Panc1 (cell line): ENCODE measurements around the gene NOX5. TPM values are rescaled to one million over a fixed set of nuclear protein-coding genes. Genes with fewer than 3 reads are reported as not detected.

Experiments used
- ATAC-seq: fragments of 200-7000 bp; cut with Tn5 transposase; 2 replicates; pipeline ENCODE4 v1.9.1; 2020; ENCODE audit warnings: mild to moderate bottlenecking, moderate library complexity
- BruUV-seq: library from RNA; stranded (reverse); fragments of 400-500 nt; replicated peaks from 2 replicates; lab custom pipeline; 2021; lab: Mats Ljungman, UMichigan
- CTCF ChIA-PET: fragments of 300-600 bp; sonication (Branson Sonifier 250); formaldehyde crosslinking; loops from one replicate; lab custom pipeline; 2022; ENCODE audit warnings: antibody characterized with exemption; lab: Charles Lee
- POLR2A ChIA-PET: fragments of 300-600 bp; sonication (Branson Sonifier 250); formaldehyde crosslinking; loops from one replicate; lab custom pipeline; 2022; ENCODE audit warnings: antibody characterized with exemption; lab: Charles Lee
- DNase-seq: peaks from one replicate; pipeline ENCODE4 v3.0.0-alpha.2; 2010; ENCODE audit warnings: low read depth, low spot score
- H3K27ac ChIP-seq: 2 replicates; pipeline ENCODE4 v1.5.1; 2011; ENCODE audit warnings: mild to moderate bottlenecking, low read length, inconsistent platforms
- H3K27me3 ChIP-seq: fragments of 200-500 bp; sonication (Bioruptor generic); 2 replicates; pipeline ENCODE4 v1.6.0; 2014; ENCODE audit warnings: low read length, inconsistent platforms; ENCODE audit not compliant: control insufficient read depth, insufficient read depth
- H3K36me3 ChIP-seq: fragments of 200-500 bp; sonication (Bioruptor generic); 2 replicates; pipeline ENCODE4 v1.5.1; 2014; ENCODE audit warnings: inconsistent platforms, mild to moderate bottlenecking, low read length, moderate library complexity; ENCODE audit not compliant: control insufficient read depth, insufficient read depth
- H3K4me1 ChIP-seq: 2 replicates; pipeline ENCODE4 v1.5.1; 2011; ENCODE audit warnings: inconsistent platforms, mild to moderate bottlenecking, low read length, moderate library complexity; ENCODE audit not compliant: control insufficient read depth, insufficient read depth
- H3K4me3 ChIP-seq, 2 experiments: 2 replicates each; pipeline ENCODE4 v1.5.1; 2011 to 2012; ENCODE audit warnings: low read depth in 2 of 2, low read length in 2 of 2, mild to moderate bottlenecking in 2 of 2, inconsistent platforms in 1 of 2, moderate library complexity in 1 of 2
- H3K9me3 ChIP-seq: fragments of 200-500 bp; sonication (Bioruptor generic); 2 replicates; pipeline ENCODE4 v1.5.1; 2014; ENCODE audit warnings: low read depth, mild to moderate bottlenecking, inconsistent platforms, low read length, moderate library complexity; ENCODE audit not compliant: control insufficient read depth, insufficient read depth
- CTCF ChIP-seq: fragments of 450-650 bp; IDR thresholded peaks from 2 replicates; pipeline ENCODE4 v1.5.1; 2017; ENCODE audit warnings: mild to moderate bottlenecking
- POLR2AphosphoS5 ChIP-seq: IDR thresholded peaks from 2 replicates; pipeline ENCODE4 v1.6.1; 2012; ENCODE audit warnings: mild to moderate bottlenecking, low read depth, low read length, moderate library complexity
- SIN3A ChIP-seq: IDR thresholded peaks from 2 replicates; pipeline ENCODE4 v1.6.1; 2012; ENCODE audit warnings: low read depth, mild to moderate bottlenecking, low read length, moderate library complexity, borderline replicate concordance; ENCODE audit not compliant: insufficient read depth
- TCF7L2 ChIP-seq: IDR thresholded peaks from 2 replicates; pipeline ENCODE4 v1.6.1; 2011; ENCODE audit warnings: mild to moderate bottlenecking, low read depth, low read length, inconsistent platforms
- in situ Hi-C: cut with HindIII; loops from 2 replicates; pipeline ENCODE4 v1.10.0; 2016; ENCODE audit warnings: low sequenced_read_pairs, low pct_unique_long_range_greater_than_20kb
- intact Hi-C: fragments of 100-400 bp; cut with micrococcal nuclease; formaldehyde crosslinking; loops from one replicate; pipeline ENCODE4 v1.10.0; 2022; ENCODE audit not compliant: unreplicated experiment
- total RNA-seq: library from RNA; stranded (reverse); gene quantifications from one replicate; pipeline ENCODE4 v1.2.1, GENCODE V29; 2021; ENCODE audit not compliant: unreplicated experiment
- TF ChIP-seq, protein P1 (sequence below), 2 experiments: IDR thresholded peaks; 2 replicates each; pipeline ENCODE4 v1.6.1; 2011 to 2012; ENCODE audit warnings: low read depth in 2 of 2, control low read depth in 1 of 2, low read length in 1 of 2, mild to moderate bottlenecking in 1 of 2, moderate library complexity in 1 of 2; ENCODE audit not compliant: insufficient read depth in 1 of 2

The NOX5 gene
- total RNA-seq, 1 experiment from 2014 or later, result 0.26 TPM

DNA sequence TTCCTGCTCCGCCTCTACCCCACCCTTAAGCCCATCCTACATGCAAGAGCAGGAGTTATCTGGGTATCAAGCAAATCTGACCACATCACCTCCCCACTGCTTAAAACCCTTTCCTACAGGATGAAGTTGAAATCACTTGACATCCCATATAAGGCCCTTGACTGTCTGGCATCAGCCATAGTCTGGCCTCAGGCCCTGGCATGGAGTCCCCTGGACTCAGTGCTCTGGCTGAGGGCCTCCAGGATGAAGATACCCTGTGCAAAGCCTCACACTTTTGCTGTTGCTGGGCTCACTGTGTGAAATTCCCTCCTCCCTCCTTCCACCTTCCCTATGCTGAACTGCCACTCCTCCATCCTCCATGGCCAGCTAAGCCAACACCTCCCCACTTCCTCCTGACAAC lies 80.8 kb downstream of the NOX5 start:
- peaks cover 7% of the 10 kb centered on the region; the same call in 1 of the 2 replicates for H3K27me3 ChIP-seq
- BruUV-seq, result no TSS peak
- no peak overlapping the region for H3K27ac ChIP-seq
- 0 out of 2 replicates have a peak, but pooled peaks cover 3% of the 10 kb centered on the region for H3K4me1 ChIP-seq
- in situ Hi-C loops (no loop called here), intact Hi-C loops (no loop called here)
- CTCF ChIA-PET, result no interaction called here
- no peaks in the 10 kb centered on the region for H3K9me3 ChIP-seq
- no peak for ATAC-seq
- TF ChIP-seq, protein P1, sequence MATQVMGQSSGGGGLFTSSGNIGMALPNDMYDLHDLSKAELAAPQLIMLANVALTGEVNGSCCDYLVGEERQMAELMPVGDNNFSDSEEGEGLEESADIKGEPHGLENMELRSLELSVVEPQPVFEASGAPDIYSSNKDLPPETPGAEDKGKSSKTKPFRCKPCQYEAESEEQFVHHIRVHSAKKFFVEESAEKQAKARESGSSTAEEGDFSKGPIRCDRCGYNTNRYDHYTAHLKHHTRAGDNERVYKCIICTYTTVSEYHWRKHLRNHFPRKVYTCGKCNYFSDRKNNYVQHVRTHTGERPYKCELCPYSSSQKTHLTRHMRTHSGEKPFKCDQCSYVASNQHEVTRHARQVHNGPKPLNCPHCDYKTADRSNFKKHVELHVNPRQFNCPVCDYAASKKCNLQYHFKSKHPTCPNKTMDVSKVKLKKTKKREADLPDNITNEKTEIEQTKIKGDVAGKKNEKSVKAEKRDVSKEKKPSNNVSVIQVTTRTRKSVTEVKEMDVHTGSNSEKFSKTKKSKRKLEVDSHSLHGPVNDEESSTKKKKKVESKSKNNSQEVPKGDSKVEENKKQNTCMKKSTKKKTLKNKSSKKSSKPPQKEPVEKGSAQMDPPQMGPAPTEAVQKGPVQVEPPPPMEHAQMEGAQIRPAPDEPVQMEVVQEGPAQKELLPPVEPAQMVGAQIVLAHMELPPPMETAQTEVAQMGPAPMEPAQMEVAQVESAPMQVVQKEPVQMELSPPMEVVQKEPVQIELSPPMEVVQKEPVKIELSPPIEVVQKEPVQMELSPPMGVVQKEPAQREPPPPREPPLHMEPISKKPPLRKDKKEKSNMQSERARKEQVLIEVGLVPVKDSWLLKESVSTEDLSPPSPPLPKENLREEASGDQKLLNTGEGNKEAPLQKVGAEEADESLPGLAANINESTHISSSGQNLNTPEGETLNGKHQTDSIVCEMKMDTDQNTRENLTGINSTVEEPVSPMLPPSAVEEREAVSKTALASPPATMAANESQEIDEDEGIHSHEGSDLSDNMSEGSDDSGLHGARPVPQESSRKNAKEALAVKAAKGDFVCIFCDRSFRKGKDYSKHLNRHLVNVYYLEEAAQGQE (IDR thresholded peaks at IDR 0.05; ENCODE audit: insufficient read depth in 1 of 2, low read depth in 2 of 2, low read length in 1 of 2), result no peak
- TF ChIP-seq CTCF (no peak), SIN3A (no peak), TCF7L2 (no peak), POLR2AphosphoS5 (no peak)
- no peak for DNase-seq
- H3K36me3 ChIP-seq, result no peaks in the 10 kb centered on the region
- no peak overlapping the region for H3K4me3 ChIP-seq
- POLR2A ChIA-PET, result no interaction called here

DNA sequence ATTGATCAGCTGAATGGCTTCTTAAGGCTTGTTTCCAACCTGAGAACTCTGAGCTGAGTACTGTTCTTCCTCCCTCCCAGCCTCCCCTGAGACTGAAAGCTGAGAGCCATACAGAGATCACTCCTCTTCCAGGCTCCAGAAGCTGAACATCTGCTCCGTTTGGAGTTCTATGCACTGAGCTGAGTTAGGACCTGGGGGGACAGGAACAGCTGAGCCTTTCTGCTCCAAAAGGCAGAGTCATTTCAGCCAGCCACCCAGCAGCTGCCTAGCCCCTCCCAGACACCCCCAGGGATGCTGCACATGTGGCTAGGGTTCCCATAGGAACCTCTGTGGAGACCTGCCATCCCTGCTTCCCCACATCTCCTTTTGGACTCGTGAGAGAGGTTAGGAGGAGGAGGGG lies 81.7 kb downstream of the NOX5 start:
- no TSS peak for BruUV-seq
- DNase-seq (no peak), ATAC-seq (no peak)
- POLR2A ChIA-PET, result no interaction called here
- Histone ChIP-seq H3K27ac (no peak overlapping the region), H3K27me3 (peaks cover 7% of the 10 kb centered on the region; the same call in 1 of the 2 replicates), H3K4me1 (0 out of 2 replicates have a peak, but pooled peaks cover 3% of the 10 kb centered on the region), H3K36me3 (no peaks in the 10 kb centered on the region), H3K4me3 (no peak overlapping the region), H3K9me3 (no peaks in the 10 kb centered on the region)
- intact Hi-C loops (no loop called here), in situ Hi-C loops (no loop called here)
- TF ChIP-seq TCF7L2 (no peak), CTCF (no peak), SIN3A (no peak), POLR2AphosphoS5 (no peak)
- TF ChIP-seq, protein P1 (IDR thresholded peaks at IDR 0.05; ENCODE audit: insufficient read depth in 1 of 2, low read depth in 2 of 2, low read length in 1 of 2), result no peak
- CTCF ChIA-PET, result no interaction called here
